WTC11 (cell line): Measurements from ENCODE around the gene RAB26. TPM values are rescaled to one million over a fixed set of nuclear protein-coding genes. Genes with fewer than 3 reads are reported as not detected.
"Not testable (repeated sequence)": the region's sequence is repeated elsewhere in the genome, so short reads cannot be mapped to it uniquely, and the experiment has no call there.

Experiments
- ATAC-seq: fragments of 200-7000 bp; cut with Tn5 transposase; 2 replicates; pipeline ENCODE4 v1.10.0; 2021; ENCODE audit warnings: mild to moderate bottlenecking, moderate library complexity
- CTCF ChIA-PET: fragments of 300-600 bp; sonication (Branson Sonifier 250); formaldehyde crosslinking; loops from one replicate; lab custom pipeline; 2021; ENCODE audit warnings: antibody characterized with exemption; lab: Charles Lee
- POLR2A ChIA-PET: fragments of 350-600 bp; sonication (Branson Sonifier 250); formaldehyde crosslinking; loops from one replicate; lab custom pipeline; 2021; ENCODE audit warnings: antibody characterized with exemption; lab: Charles Lee
- DNase-seq: peaks from one replicate; pipeline ENCODE4 v3.0.0; 2021; ENCODE audit warnings: low spot score
- H3K27ac Mint-ChIP-seq: 2 replicates; pipeline ENCODE4 v1.8.0; 2021; ENCODE audit warnings: mixed read lengths
- H3K27me3 Mint-ChIP-seq: 2 replicates; pipeline ENCODE4 v1.8.0; 2021; ENCODE audit warnings: low read depth, mild to moderate bottlenecking, moderate library complexity, mixed read lengths
- H3K36me3 Mint-ChIP-seq: 2 replicates; pipeline ENCODE4 v1.8.0; 2021; ENCODE audit warnings: mixed read lengths
- H3K4me1 Mint-ChIP-seq: 2 replicates; pipeline ENCODE4 v1.8.0; 2022; ENCODE audit warnings: mixed read lengths
- H3K4me3 Mint-ChIP-seq: 2 replicates; pipeline ENCODE4 v1.8.0; 2021; ENCODE audit warnings: mild to moderate bottlenecking, moderate library complexity, mixed read lengths
- H3K9me3 Mint-ChIP-seq: 2 replicates; pipeline ENCODE4 v1.8.0; 2021; ENCODE audit warnings: mixed read lengths
- EMX1 ChIP-seq: fragments of 250-450 bp; sonication (Bioruptor Pico); IDR thresholded peaks from 2 replicates; pipeline ENCODE4 v1.8.0; 2021; ENCODE audit warnings: mild to moderate bottlenecking
- IRF2 ChIP-seq: sonication (generic); formaldehyde crosslinking; IDR thresholded peaks from 2 replicates; pipeline ENCODE4 v1.8.0; 2022; ENCODE audit warnings: low read depth, missing genetic modification reagents, borderline replicate concordance
- MLX ChIP-seq: sonication (generic); formaldehyde crosslinking; IDR thresholded peaks from 2 replicates; pipeline ENCODE4 v1.8.1; 2023; ENCODE audit warnings: mild to moderate bottlenecking, missing genetic modification reagents, moderate library complexity
- NR3C1 ChIP-seq: sonication (generic); formaldehyde crosslinking; conservative IDR thresholded peaks from 2 replicates; pipeline ENCODE4 v1.8.1; 2023; ENCODE audit warnings: low read depth, mild to moderate bottlenecking, missing genetic modification reagents
- ZNF281 ChIP-seq: sonication (generic); formaldehyde crosslinking; IDR thresholded peaks from 2 replicates; pipeline ENCODE4 v1.8.0; 2023; ENCODE audit warnings: mild to moderate bottlenecking, missing genetic modification reagents
- total RNA-seq: library from RNA; stranded (reverse); gene quantifications from 3 replicates; pipeline ENCODE4 v1.2.3, GENCODE V29; 2021

Gene RAB26
- total RNA-seq, 1 experiment from 2014 or later, result 7.3 TPM

GRCh38 chr16:2102471-2102870 lies 46.0 kb upstream of the RAB26 start:
- H3K4me3 Mint-ChIP-seq, result no peak overlapping the region
- CTCF ChIA-PET, result no interaction called here
- ATAC-seq, result no peak
- peaks cover 10% of the 10 kb centered on the region for H3K36me3 Mint-ChIP-seq
- no peaks in the 10 kb centered on the region for H3K9me3 Mint-ChIP-seq
- H3K27me3 Mint-ChIP-seq, result no peaks in the 10 kb centered on the region
- TF ChIP-seq MLX, result no peak
- no peak for TF ChIP-seq EMX1 (CRISPR knock-in tag)
- TF ChIP-seq NR3C1 (CRISPR knock-in tag), result no peak
- no peak for TF ChIP-seq IRF2 (CRISPR knock-in tag)
- TF ChIP-seq ZNF281 (CRISPR knock-in tag), result no peak
- POLR2A ChIA-PET, result no interaction called here
- H3K27ac Mint-ChIP-seq, result no peak overlapping the region
- H3K4me1 Mint-ChIP-seq, result no peaks in the 10 kb centered on the region
- DNase-seq, result no peak

- POLR2A ChIA-PET, CTCF ChIA-PET, H3K4me1 Mint-ChIP-seq, H3K9me3 Mint-ChIP-seq, ATAC-seq, H3K27me3 Mint-ChIP-seq, DNase-seq, H3K36me3 Mint-ChIP-seq, H3K27ac Mint-ChIP-seq, H3K4me3 Mint-ChIP-seq: not testable (repeated sequence)
These were observed 44.0 kb upstream of the RAB26 start for GRCh38 chr16:2104464-2104863.

- H3K4me3 Mint-ChIP-seq, CTCF ChIA-PET, H3K9me3 Mint-ChIP-seq, DNase-seq, H3K4me1 Mint-ChIP-seq, ATAC-seq, H3K27me3 Mint-ChIP-seq, H3K27ac Mint-ChIP-seq, H3K36me3 Mint-ChIP-seq: not testable (repeated sequence)
- POLR2A ChIA-PET, result interaction anchor here (0.6 kb wide), 1 partner anchor 83 kb away, joined by 4 read pairs; no protein-coding TSS in a partner anchor
These were observed 43.1 kb upstream of the RAB26 start for GRCh38 chr16:2105291-2105690.

GRCh38 chr16:2105769-2106168 lies 42.7 kb upstream of the RAB26 start:
- H3K4me1 Mint-ChIP-seq, H3K27ac Mint-ChIP-seq, H3K36me3 Mint-ChIP-seq, ATAC-seq, H3K27me3 Mint-ChIP-seq, DNase-seq, POLR2A ChIA-PET, H3K9me3 Mint-ChIP-seq, CTCF ChIA-PET, H3K4me3 Mint-ChIP-seq: not testable (repeated sequence)

- H3K27me3 Mint-ChIP-seq, DNase-seq, H3K36me3 Mint-ChIP-seq, CTCF ChIA-PET, H3K9me3 Mint-ChIP-seq, H3K27ac Mint-ChIP-seq, POLR2A ChIA-PET, H3K4me3 Mint-ChIP-seq, H3K4me1 Mint-ChIP-seq, ATAC-seq: not testable (repeated sequence)
These were observed 42.2 kb upstream of the RAB26 start for GRCh38 chr16:2106211-2106610.

GRCh38 chr16:2107121-2107790 lies 41.2 kb upstream of the RAB26 start:
- ATAC-seq, H3K4me1 Mint-ChIP-seq, DNase-seq, H3K36me3 Mint-ChIP-seq, CTCF ChIA-PET, POLR2A ChIA-PET, H3K27me3 Mint-ChIP-seq, H3K27ac Mint-ChIP-seq, H3K9me3 Mint-ChIP-seq, H3K4me3 Mint-ChIP-seq: not testable (repeated sequence)

GRCh38 chr16:2107791-2108125 lies 40.7 kb upstream of the RAB26 start:
- CTCF ChIA-PET, H3K27me3 Mint-ChIP-seq, H3K36me3 Mint-ChIP-seq, ATAC-seq, DNase-seq, H3K4me1 Mint-ChIP-seq, POLR2A ChIA-PET, H3K4me3 Mint-ChIP-seq, H3K9me3 Mint-ChIP-seq, H3K27ac Mint-ChIP-seq: not testable (repeated sequence)

GRCh38 chr16:2108446-2109270 lies 39.8 kb upstream of the RAB26 start:
- POLR2A ChIA-PET, H3K4me3 Mint-ChIP-seq, H3K27me3 Mint-ChIP-seq, ATAC-seq, H3K9me3 Mint-ChIP-seq, H3K4me1 Mint-ChIP-seq, H3K27ac Mint-ChIP-seq, CTCF ChIA-PET, DNase-seq, H3K36me3 Mint-ChIP-seq: not testable (repeated sequence)

GRCh38 chr16:2109271-2109580 lies 39.2 kb upstream of the RAB26 start:
- DNase-seq, H3K4me3 Mint-ChIP-seq, H3K36me3 Mint-ChIP-seq, H3K4me1 Mint-ChIP-seq, POLR2A ChIA-PET, H3K9me3 Mint-ChIP-seq, CTCF ChIA-PET, ATAC-seq, H3K27me3 Mint-ChIP-seq, H3K27ac Mint-ChIP-seq: not testable (repeated sequence)

GRCh38 chr16:2109872-2110271 lies 38.6 kb upstream of the RAB26 start:
- H3K27me3 Mint-ChIP-seq, POLR2A ChIA-PET, H3K4me1 Mint-ChIP-seq, H3K9me3 Mint-ChIP-seq, DNase-seq, H3K27ac Mint-ChIP-seq, H3K36me3 Mint-ChIP-seq, ATAC-seq, CTCF ChIA-PET, H3K4me3 Mint-ChIP-seq: not testable (repeated sequence)
